H9 (cell line): ENCODE measurements around the gene KCNH1. TPM values are rescaled to one million over a fixed set of nuclear protein-coding genes. Genes with fewer than 3 reads are reported as not detected.

Source experiments
- DNase-seq: peaks from one replicate; pipeline ENCODE4 v3.0.0-alpha.2; 2017
- H2AFZ ChIP-seq: one replicate; pipeline ENCODE4 v1.6.1; 2013; ENCODE audit warnings: mild to moderate bottlenecking, low read length, control low read depth, moderate library complexity
- H2AK5ac ChIP-seq: 2 replicates; pipeline ENCODE4 v1.6.1; 2013; ENCODE audit warnings: low read length, control low read depth, mixed read lengths; ENCODE audit not compliant: insufficient read length
- H2BK120ac ChIP-seq: one replicate; pipeline ENCODE4 v1.6.1; 2013; ENCODE audit warnings: low read depth, mild to moderate bottlenecking, low read length, control low read depth, inconsistent platforms; ENCODE audit not compliant: poor library complexity, severe bottlenecking
- H2BK12ac ChIP-seq: 2 replicates; pipeline ENCODE4 v1.6.1; 2013; ENCODE audit warnings: low read length, control low read depth, mixed read lengths, low read depth; ENCODE audit not compliant: insufficient read length
- H2BK15ac ChIP-seq: 2 replicates; pipeline ENCODE4 v1.6.1; 2013; ENCODE audit warnings: low read depth, low read length, control low read depth
- H2BK20ac ChIP-seq: one replicate; pipeline ENCODE4 v1.6.1; 2013; ENCODE audit warnings: low read depth, mild to moderate bottlenecking, low read length, control low read depth, inconsistent platforms; ENCODE audit not compliant: poor library complexity, severe bottlenecking
- H2BK5ac ChIP-seq: 2 replicates; pipeline ENCODE4 v1.6.1; 2013; ENCODE audit warnings: low read length, control low read depth, mixed read lengths; ENCODE audit not compliant: insufficient read length
- H3K14ac ChIP-seq: 2 replicates; pipeline ENCODE4 v1.6.1; 2013; ENCODE audit warnings: low read length, control low read depth; ENCODE audit not compliant: insufficient read depth
- H3K18ac ChIP-seq: 2 replicates; pipeline ENCODE4 v1.6.1; 2013; ENCODE audit warnings: low read depth, mild to moderate bottlenecking, mixed read lengths, low read length, control low read depth; ENCODE audit not compliant: insufficient read length
- H3K23ac ChIP-seq: 2 replicates; pipeline ENCODE4 v1.6.1; 2013; ENCODE audit warnings: low read length, control low read depth, mixed read lengths, low read depth; ENCODE audit not compliant: insufficient read length
- H3K23me2 ChIP-seq: 2 replicates; pipeline ENCODE4 v1.6.1; 2013; ENCODE audit warnings: low read depth, mild to moderate bottlenecking, mixed read lengths, low read length, control low read depth; ENCODE audit not compliant: insufficient read length, poor library complexity, severe bottlenecking
- H3K27ac ChIP-seq: 2 replicates; pipeline ENCODE4 v1.5.1; 2013; ENCODE audit warnings: low read length, control low read depth, mixed read lengths, low read depth; ENCODE audit not compliant: insufficient read length
- H3K27me3 ChIP-seq: 2 replicates; pipeline ENCODE4 v1.6.1; 2013; ENCODE audit warnings: low read length, control low read depth, inconsistent platforms; ENCODE audit not compliant: insufficient read depth
- H3K4ac ChIP-seq: 2 replicates; pipeline ENCODE4 v1.6.1; 2013; ENCODE audit warnings: low read depth, mild to moderate bottlenecking, control low read depth, inconsistent platforms, low read length, moderate library complexity
- H3K4me1 ChIP-seq: 2 replicates; pipeline ENCODE4 v1.6.1; 2013; ENCODE audit warnings: low read length, control low read depth, inconsistent platforms; ENCODE audit not compliant: insufficient read depth
- H3K4me2 ChIP-seq: 2 replicates; pipeline ENCODE4 v1.6.1; 2013; ENCODE audit warnings: low read length, control low read depth, mixed read lengths; ENCODE audit not compliant: insufficient read length, insufficient read depth
- H3K56ac ChIP-seq: 2 replicates; pipeline ENCODE4 v1.6.1; 2013; ENCODE audit warnings: low read depth, mild to moderate bottlenecking, mixed read lengths, low read length, control low read depth; ENCODE audit not compliant: insufficient read length
- H3K79me1 ChIP-seq: 2 replicates; pipeline ENCODE4 v1.6.1; 2013; ENCODE audit warnings: low read depth, mild to moderate bottlenecking, moderate library complexity, low read length, control low read depth, inconsistent platforms; ENCODE audit not compliant: insufficient read depth, poor library complexity, severe bottlenecking
- H3K79me2 ChIP-seq: 2 replicates; pipeline ENCODE4 v1.6.1; 2013; ENCODE audit warnings: low read length, control low read depth, inconsistent platforms; ENCODE audit not compliant: insufficient read depth
- H3K9ac ChIP-seq: 2 replicates; pipeline ENCODE4 v1.6.1; 2013; ENCODE audit warnings: low read length, control low read depth, mixed read lengths; ENCODE audit not compliant: insufficient read length; ENCODE audit errors: extremely low read depth
- H3K9me3 ChIP-seq: one replicate; pipeline ENCODE4 v1.6.1; 2013; ENCODE audit warnings: low read depth, low read length, inconsistent platforms; ENCODE audit not compliant: control insufficient read depth
- H3T11ph ChIP-seq: one replicate; pipeline ENCODE4 v1.6.1; 2013; ENCODE audit warnings: mild to moderate bottlenecking, low read length, control low read depth, inconsistent platforms
- H4K20me1 ChIP-seq: one replicate; pipeline ENCODE4 v1.6.1; 2013; ENCODE audit not compliant: control insufficient read depth, insufficient read length, insufficient read depth
- H4K5ac ChIP-seq: 2 replicates; pipeline ENCODE4 v1.6.1; 2013; ENCODE audit warnings: low read depth, mild to moderate bottlenecking, mixed read lengths, low read length, control low read depth; ENCODE audit not compliant: insufficient read length
- H4K8ac ChIP-seq: replicated peaks from 2 replicates; pipeline ENCODE4 v1.6.1; 2013; ENCODE audit warnings: low read length, control low read depth, mixed read lengths, low read depth; ENCODE audit not compliant: insufficient read length
- H4K91ac ChIP-seq: 2 replicates; pipeline ENCODE4 v1.6.1; 2013; ENCODE audit warnings: low read depth, mild to moderate bottlenecking, moderate library complexity, mixed read lengths, low read length, control low read depth; ENCODE audit not compliant: insufficient read length
- H3K27ac Mint-ChIP-seq, 3 experiments: 2 replicates in 2 of 3; 3 replicates in 1 of 3; pipeline ENCODE4 v1.8.0; 2020 to 2021; ENCODE audit warnings: mixed read lengths in 3 of 3, mild to moderate bottlenecking in 1 of 3, moderate library complexity in 1 of 3
- H3K27me3 Mint-ChIP-seq: 2 replicates; pipeline ENCODE4 v1.8.0; 2021; ENCODE audit warnings: low read depth, mild to moderate bottlenecking, moderate library complexity, mixed read lengths
- H3K36me3 Mint-ChIP-seq, 3 experiments: 2 replicates in 2 of 3; 3 replicates in 1 of 3; pipeline ENCODE4 v1.8.0; 2020 to 2021; ENCODE audit warnings: low read depth in 3 of 3, mixed read lengths in 3 of 3; ENCODE audit not compliant: insufficient read depth in 1 of 3
- H3K4me1 Mint-ChIP-seq, 2 experiments: 2 replicates each; pipeline ENCODE4 v1.8.0; 2020; ENCODE audit warnings: mixed read lengths in 2 of 2
- H3K4me3 Mint-ChIP-seq, 2 experiments: 2 replicates in 1 of 2; 3 replicates in 1 of 2; pipeline ENCODE4 v1.8.0; 2020 to 2021; ENCODE audit warnings: mild to moderate bottlenecking in 2 of 2, mixed read lengths in 2 of 2, moderate library complexity in 1 of 2
- H3K9me3 Mint-ChIP-seq, 2 experiments: 2 replicates in 1 of 2; 3 replicates in 1 of 2; pipeline ENCODE4 v1.8.0; 2020; ENCODE audit warnings: mild to moderate bottlenecking in 2 of 2, mixed read lengths in 2 of 2, moderate library complexity in 1 of 2
- WGBS: extraction: QIAGEN DNeasy Blood & Tissue Kit; methylation state at CpG from one replicate; pipeline ENCODE4 v1.1.7; 2013; ENCODE audit warnings: missing lambda C conversion rate, low lambda C conversion rate, mixed read lengths; ENCODE audit not compliant: insufficient read length; ENCODE audit errors: extremely low coverage; 5-methylcytosine and 5-hydroxymethylcytosine counted together
- total RNA-seq: library from RNA; stranded (reverse); gene quantifications from 2 replicates; pipeline ENCODE4 v1.2.1, GENCODE V29; 2021
- TF ChIP-seq, protein P1 (sequence below): fragments of 200-600 bp; sonication (generic); conservative IDR thresholded peaks from 3 replicates; pipeline ENCODE4 v1.8.0; 2021; ENCODE audit warnings: antibody characterized with exemption, mild to moderate bottlenecking

Gene KCNH1
- total RNA-seq, 1 experiment from 2014 or later, result 0.11 TPM

DNA sequence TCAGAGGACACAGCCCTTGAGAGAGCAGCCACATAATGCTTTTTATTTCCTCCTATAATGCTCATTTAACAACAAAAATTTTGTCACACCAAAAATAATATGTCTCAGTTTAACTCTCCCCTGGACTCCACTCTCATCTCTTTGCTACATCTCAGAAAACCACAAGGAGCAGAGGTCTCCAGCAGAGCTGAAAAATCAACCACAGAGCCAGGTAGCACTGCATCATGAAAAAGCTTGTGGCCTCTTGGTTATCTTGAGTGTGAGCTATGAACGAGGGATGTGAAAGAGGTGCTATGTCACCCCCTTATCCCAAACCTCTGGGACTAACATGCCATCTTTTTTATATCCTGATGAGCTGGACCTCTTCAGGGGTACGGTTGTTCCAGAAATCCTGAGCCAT is 44.4 kb downstream of the KCNH1 start:
- DNase-seq, result no peak
- H3K36me3 Mint-ChIP-seq, result peaks cover 0 to 4% (median 3%) of the 10 kb centered on the region in 3 experiments; a peak in 3 of 7 replicates
- H2BK20ac ChIP-seq, result no peak overlapping the region
- H3T11ph ChIP-seq, result no peak overlapping the region
- H2BK120ac ChIP-seq, result no peak overlapping the region
- no peak overlapping the region for H3K56ac ChIP-seq
- H3K4me1 Mint-ChIP-seq, result no peaks in the 10 kb centered on the region
- H4K20me1 ChIP-seq, result no peaks in the 10 kb centered on the region
- H3K4ac ChIP-seq, result no peak overlapping the region
- no peaks in the 10 kb centered on the region; the same call in 1 of the 2 replicates for H3K27me3 Mint-ChIP-seq
- whole genome bisulfite sequencing, result no CpG with 5 or more reads among the region's 2 CpGs
- no peak overlapping the region for H3K27ac ChIP-seq
- peaks cover 3 to 4% of the 10 kb centered on the region in 2 experiments; a peak in 2 of 5 replicates for H3K9me3 Mint-ChIP-seq
- no peaks in the 10 kb centered on the region for H3K79me1 ChIP-seq
- no peak overlapping the region for H2BK15ac ChIP-seq
- H2BK12ac ChIP-seq, result no peak overlapping the region
- H3K9me3 ChIP-seq, result no peaks in the 10 kb centered on the region
- no peak overlapping the region for H3K4me2 ChIP-seq
- no peaks in the 10 kb centered on the region for H3K79me2 ChIP-seq
- no peak overlapping the region for H3K9ac ChIP-seq
- no peak overlapping the region for H4K8ac ChIP-seq
- no peak overlapping the region for H2AK5ac ChIP-seq
- no peak overlapping the region for H2BK5ac ChIP-seq
- H4K91ac ChIP-seq, result no peak overlapping the region
- no peak overlapping the region for H3K14ac ChIP-seq
- H3K27ac Mint-ChIP-seq, result no peak overlapping the region
- no peak overlapping the region for H3K4me3 Mint-ChIP-seq
- H3K23ac ChIP-seq, result no peak overlapping the region
- H4K5ac ChIP-seq, result no peak overlapping the region
- no peaks in the 10 kb centered on the region for H3K27me3 ChIP-seq
- H3K18ac ChIP-seq, result no peak overlapping the region
- no peaks in the 10 kb centered on the region for H3K23me2 ChIP-seq
- H3K4me1 ChIP-seq, result no peaks in the 10 kb centered on the region
- TF ChIP-seq, protein P1, sequence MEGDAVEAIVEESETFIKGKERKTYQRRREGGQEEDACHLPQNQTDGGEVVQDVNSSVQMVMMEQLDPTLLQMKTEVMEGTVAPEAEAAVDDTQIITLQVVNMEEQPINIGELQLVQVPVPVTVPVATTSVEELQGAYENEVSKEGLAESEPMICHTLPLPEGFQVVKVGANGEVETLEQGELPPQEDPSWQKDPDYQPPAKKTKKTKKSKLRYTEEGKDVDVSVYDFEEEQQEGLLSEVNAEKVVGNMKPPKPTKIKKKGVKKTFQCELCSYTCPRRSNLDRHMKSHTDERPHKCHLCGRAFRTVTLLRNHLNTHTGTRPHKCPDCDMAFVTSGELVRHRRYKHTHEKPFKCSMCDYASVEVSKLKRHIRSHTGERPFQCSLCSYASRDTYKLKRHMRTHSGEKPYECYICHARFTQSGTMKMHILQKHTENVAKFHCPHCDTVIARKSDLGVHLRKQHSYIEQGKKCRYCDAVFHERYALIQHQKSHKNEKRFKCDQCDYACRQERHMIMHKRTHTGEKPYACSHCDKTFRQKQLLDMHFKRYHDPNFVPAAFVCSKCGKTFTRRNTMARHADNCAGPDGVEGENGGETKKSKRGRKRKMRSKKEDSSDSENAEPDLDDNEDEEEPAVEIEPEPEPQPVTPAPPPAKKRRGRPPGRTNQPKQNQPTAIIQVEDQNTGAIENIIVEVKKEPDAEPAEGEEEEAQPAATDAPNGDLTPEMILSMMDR, result no peak
- no peak overlapping the region for H2AFZ ChIP-seq
